ENCODE data around the gene RASAL3. TPM values are rescaled to one million over a fixed set of nuclear protein-coding genes. Genes with fewer than 3 reads are reported as not detected.

The RASAL3 gene
- polyA plus RNA-seq, 1 donor from 2014 or later, result 27.0 TPM

DNA sequence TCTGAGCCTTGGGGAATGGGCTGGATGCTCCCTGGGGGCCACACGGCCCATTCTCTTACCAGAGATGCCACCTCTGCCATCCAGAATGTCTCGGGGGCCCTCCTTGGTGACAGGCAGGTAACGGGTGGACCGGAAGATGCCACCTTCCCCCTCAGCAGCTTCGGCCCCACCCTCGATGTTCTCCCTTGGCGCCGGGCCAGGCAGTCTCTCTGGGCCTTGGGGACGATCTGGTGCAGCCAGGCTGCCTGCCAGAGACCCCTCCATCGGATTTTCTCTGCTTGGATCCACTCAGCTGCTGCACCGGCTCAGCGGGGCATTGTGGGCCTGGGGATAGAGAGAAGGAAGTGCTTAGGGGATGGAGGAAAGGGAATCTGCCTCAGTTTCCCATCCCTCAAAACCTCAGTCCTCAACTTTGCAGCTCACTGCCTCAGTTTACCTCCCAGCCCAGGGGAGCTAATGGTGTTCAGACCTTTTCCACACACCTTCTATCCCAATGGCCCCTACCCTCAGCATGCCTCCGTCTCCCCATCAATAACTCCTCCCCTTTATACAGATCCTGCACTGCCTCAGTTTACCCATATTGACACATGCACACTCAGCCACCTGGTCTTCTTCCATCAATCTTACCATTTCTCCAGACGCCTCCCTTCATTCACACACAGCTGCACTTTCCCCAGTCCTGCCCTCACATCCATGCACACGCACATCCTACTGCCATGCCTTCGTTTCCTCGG lies 16.1 kb downstream of the RASAL3 start:
- Mint-ChIP-seq H3K27me3 (no peaks in the 10 kb centered on the region), H3K9me3 (peaks cover 0 to 2% (median 0%) of the 10 kb centered on the region in 3 donors), H3K4me1 (peaks cover 0 to 6% (median 3%) of the 10 kb centered on the region in 3 donors), H3K4me3 (peak overlapping the region; percentile 75 to 91 (median 84)), H3K27ac (peak overlapping the region; percentile 4 to 82 (median 58)), H3K36me3 (peaks cover 2% of the 10 kb centered on the region)

DNA sequence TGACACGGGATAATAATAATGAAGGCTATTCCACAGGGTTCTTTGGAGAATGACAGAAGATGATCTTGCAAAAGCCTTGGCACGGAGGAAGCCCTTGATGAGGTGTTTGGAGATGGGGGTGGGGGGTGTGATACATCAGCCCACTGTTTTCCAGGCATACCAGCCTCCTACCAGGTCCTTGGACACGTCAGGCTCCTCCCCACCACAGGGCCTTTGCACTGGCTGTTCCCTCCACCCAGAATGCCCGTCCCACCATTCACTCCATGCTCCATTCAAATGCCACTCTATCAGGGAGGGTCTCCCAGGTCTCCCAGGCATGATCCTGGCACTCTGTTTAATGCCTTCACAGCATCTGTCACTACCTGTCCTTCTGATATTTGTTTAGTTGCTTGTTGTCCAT lies 17.3 kb downstream of the RASAL3 start:
- Mint-ChIP-seq H3K27ac (peak overlapping the region in 1 of 3 donors; percentile 40), H3K4me3 (peak overlapping the region in 2 of 4 donors; percentile 24 to 76), H3K9me3 (peaks cover 0 to 2% (median 0%) of the 10 kb centered on the region in 3 donors), H3K36me3 (peaks cover 1% of the 10 kb centered on the region), H3K4me1 (peaks cover 0 to 6% (median 3%) of the 10 kb centered on the region in 3 donors), H3K27me3 (no peaks in the 10 kb centered on the region)

DNA sequence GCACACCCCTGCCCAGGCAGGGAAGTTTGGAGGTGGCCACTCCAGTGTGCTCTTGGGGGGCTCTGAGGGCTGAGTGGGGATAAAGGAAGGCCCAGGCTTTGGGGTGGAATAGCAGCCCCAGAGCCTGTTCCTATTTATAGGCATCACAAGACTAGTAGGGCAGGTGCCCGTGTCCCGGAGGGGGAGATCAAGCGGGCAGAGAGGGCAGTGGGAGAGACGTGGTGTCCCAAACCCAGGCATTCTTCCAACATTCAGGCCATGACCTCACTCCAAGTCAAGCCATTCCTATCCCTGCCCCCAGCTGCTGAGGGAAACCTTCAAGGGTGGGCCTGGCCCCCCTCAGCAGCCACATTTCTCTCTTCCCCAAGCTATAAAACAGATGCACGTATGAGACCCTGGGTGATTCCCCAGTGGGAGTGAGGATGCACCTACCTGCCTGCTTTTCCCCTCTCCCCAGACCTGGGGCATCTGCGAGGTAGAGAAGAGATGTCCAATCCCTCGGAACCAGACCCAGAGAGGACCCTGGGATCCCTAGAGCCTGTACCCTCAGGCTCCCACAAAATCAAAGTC lies 18.5 kb downstream of the RASAL3 start:
- H3K36me3 Mint-ChIP-seq, result no peaks in the 10 kb centered on the region
- no peaks in the 10 kb centered on the region for H3K27me3 Mint-ChIP-seq
- peak overlapping the region in 1 of 4 donors; percentile 76 for H3K4me3 Mint-ChIP-seq
- peaks cover 0 to 6% (median 3%) of the 10 kb centered on the region in 3 donors for H3K4me1 Mint-ChIP-seq
- peaks cover 0 to 2% (median 0%) of the 10 kb centered on the region in 3 donors for H3K9me3 Mint-ChIP-seq
- peak overlapping the region in 1 of 3 donors; percentile 40 for H3K27ac Mint-ChIP-seq

DNA sequence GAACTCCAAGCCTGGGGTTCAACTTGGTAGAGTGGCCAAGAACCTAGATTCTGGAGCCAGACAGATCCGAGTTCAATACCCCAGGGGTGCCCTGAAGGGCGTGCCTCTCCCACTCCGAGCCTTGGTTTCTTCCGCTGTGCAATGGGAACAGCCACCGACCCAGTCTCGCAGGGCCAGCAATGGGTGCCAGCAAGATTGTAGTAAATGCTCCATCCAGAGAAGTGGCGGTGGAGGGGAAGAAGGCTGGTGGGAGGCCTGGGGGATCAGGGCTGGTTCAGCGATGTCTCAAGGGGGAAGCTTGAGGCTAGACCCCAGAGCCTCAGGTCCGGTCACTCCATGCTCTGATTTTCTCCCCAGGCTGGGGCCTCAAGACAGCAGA lies 19.1 kb downstream of the RASAL3 start:
- Mint-ChIP-seq H3K27ac (peak overlapping the region in 1 of 3 donors; percentile 42), H3K27me3 (no peaks in the 10 kb centered on the region), H3K36me3 (no peaks in the 10 kb centered on the region), H3K4me3 (no peak overlapping the region), H3K9me3 (peaks cover 0 to under 1% (median 0%) of the 10 kb centered on the region in 3 donors), H3K4me1 (peaks cover 0 to 4% (median 3%) of the 10 kb centered on the region in 3 donors)

DNA sequence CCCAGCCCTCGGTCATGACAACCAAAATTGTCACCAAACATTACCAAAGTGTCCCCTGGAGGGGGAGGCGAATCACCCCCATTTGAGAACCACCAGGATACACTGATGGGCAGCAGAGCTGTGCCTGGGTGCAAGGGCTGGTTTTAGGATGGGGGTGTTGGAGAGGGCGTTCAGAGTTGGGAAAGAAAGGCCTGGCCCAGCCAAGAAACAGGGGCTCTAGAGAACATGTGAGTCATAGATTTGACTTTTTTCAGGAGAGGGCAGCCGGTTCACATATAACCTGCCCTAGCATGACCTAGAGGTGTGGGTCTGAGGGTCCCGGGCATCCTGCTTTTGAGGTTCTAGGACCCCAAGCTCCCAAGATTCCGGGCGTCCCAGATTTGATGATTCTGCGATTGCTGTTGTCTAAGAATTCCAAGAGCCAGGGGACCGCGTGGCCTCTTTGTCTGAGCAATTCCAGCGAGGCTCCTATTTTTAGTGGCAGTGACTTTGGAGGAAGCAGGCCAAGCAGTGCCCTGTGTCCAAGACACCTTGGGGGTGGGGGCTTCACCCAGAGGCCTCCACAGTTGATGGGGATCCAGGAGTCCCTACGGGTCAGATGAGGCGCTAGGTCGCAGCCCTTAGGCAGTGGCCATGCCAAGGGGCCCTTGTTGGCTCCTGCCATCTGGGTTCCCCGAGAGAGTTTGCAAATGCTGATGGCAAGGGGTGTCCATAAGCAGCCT lies 19.7 kb downstream of the RASAL3 start:
- Mint-ChIP-seq H3K4me1 (peaks cover 0 to 3% (median 3%) of the 10 kb centered on the region in 3 donors), H3K9me3 (no peaks in the 10 kb centered on the region), H3K36me3 (no peaks in the 10 kb centered on the region), H3K4me3 (peak overlapping the region in 1 of 4 donors; percentile 17), H3K27ac (peak overlapping the region in 1 of 3 donors; percentile 42), H3K27me3 (no peaks in the 10 kb centered on the region)

DNA sequence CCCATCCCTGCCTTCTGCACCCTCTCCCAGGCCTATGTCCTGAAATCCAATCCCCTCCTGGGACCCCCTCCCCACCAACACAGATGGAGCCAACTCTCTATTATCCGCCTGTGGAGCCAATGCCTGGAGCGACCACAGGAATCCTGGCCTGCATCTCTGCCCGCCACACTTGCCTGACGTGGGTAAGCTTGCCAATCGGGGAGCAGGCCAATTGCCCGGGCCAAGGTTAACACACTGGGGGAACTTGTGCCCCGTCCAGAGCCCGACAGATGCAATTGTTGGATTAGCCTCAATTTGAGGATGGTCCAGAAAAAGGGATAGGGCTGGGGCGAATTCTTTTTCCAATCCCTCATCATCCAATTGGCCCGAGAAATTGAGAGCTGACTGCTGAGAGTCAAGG lies 20.5 kb downstream of the RASAL3 start:
- H3K36me3 Mint-ChIP-seq, result no peaks in the 10 kb centered on the region
- H3K9me3 Mint-ChIP-seq, result no peaks in the 10 kb centered on the region
- H3K27me3 Mint-ChIP-seq, result no peaks in the 10 kb centered on the region
- H3K4me1 Mint-ChIP-seq, result peaks cover 0 to 3% (median 3%) of the 10 kb centered on the region in 3 donors
- peak overlapping the region in 1 of 3 donors; percentile 74 for H3K27ac Mint-ChIP-seq
- H3K4me3 Mint-ChIP-seq, result peak overlapping the region in 1 of 4 donors; percentile 22

DNA sequence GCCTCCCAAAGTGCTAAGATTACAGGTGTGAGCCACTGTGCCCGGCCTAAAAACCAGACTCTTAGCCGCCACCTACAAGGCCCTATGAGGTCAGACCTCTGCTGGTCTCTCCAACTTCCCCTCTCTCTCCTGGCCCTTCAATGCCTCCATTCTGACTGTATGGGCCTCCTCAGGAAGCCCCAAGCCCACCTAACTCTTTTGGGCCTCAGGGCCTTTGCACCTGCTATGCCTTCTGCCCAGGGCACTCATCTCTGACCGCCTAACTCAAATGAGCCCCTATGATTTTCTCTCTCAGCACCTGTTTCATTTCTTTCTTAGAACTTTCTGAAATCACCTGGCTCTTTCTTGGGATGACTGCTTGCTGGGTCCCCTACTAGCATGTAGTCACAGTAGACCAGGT lies 21.0 kb downstream of the RASAL3 start:
- H3K4me3 Mint-ChIP-seq, result peak overlapping the region in 1 of 4 donors; percentile 22
- H3K9me3 Mint-ChIP-seq, result no peaks in the 10 kb centered on the region
- no peaks in the 10 kb centered on the region for H3K36me3 Mint-ChIP-seq
- peaks cover 0 to 3% (median under 1%) of the 10 kb centered on the region in 3 donors for H3K4me1 Mint-ChIP-seq
- peak overlapping the region in 1 of 3 donors; percentile 74 for H3K27ac Mint-ChIP-seq
- H3K27me3 Mint-ChIP-seq, result no peaks in the 10 kb centered on the region

DNA sequence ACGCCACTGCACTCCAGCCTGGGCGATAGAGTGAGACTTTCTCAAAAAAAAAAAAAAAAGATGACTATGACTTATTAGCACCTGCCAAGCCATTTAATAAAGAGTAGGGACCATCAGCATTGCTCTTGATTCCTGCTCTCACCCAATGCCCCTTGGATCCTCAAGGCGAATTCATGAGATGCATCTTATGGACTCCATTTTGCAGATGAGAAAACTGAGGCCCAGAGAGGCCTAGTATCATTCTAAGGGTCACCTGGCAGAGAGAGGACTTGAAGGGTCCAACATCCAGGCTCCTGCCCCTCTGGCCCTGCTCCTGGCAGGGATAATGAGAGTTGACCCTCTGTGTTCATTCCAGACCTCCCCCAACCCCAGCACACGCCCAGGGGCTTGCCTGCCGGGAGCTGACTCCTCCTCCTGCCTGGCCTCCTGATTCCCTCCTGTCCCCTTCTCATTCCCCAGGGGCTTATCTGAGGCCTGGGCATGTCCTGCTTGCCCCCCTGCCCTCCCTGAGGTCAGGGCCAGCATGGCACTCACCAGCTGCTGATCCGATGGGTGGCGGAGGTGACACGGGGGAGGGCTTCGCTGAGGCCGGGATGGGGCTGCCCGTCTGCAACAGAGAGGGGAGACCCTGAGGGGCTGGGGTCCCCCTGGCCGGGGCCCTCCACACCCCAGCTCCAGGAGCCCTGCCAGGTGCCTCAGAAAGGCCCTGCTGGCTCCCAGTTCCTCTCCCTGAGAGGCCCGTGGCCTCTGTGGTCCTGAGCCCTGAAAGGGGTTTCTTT lies 22.0 kb downstream of the RASAL3 start:
- Mint-ChIP-seq H3K9me3 (no peaks in the 10 kb centered on the region), H3K27ac (no peak overlapping the region), H3K4me1 (peaks cover 0 to 3% (median 0%) of the 10 kb centered on the region in 3 donors), H3K36me3 (no peaks in the 10 kb centered on the region), H3K27me3 (no peaks in the 10 kb centered on the region), H3K4me3 (no peak overlapping the region)

DNA sequence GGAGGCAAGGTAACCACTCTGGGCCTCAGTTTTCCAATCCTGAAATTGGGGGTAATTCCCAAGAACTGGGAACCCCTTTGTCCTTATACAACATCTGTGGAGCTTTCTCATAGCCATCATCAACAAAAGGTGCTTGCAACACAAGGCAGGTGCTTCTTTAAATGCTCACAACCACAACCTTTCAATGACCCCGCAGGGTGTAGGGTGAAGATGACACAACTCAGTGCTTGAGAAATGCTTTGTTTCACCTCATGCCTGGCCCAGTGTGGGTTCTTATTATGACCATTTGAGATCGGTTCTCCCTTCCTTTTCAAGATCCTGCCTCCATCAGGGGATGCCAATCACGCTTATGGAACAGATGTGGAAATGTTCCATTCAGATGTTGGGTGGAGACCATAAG lies 23.0 kb downstream of the RASAL3 start:
- Mint-ChIP-seq H3K4me1 (no peaks in the 10 kb centered on the region), H3K27ac (no peak overlapping the region), H3K9me3 (no peaks in the 10 kb centered on the region), H3K27me3 (no peaks in the 10 kb centered on the region), H3K36me3 (no peaks in the 10 kb centered on the region), H3K4me3 (peak overlapping the region in 1 of 4 donors; percentile 11)

DNA sequence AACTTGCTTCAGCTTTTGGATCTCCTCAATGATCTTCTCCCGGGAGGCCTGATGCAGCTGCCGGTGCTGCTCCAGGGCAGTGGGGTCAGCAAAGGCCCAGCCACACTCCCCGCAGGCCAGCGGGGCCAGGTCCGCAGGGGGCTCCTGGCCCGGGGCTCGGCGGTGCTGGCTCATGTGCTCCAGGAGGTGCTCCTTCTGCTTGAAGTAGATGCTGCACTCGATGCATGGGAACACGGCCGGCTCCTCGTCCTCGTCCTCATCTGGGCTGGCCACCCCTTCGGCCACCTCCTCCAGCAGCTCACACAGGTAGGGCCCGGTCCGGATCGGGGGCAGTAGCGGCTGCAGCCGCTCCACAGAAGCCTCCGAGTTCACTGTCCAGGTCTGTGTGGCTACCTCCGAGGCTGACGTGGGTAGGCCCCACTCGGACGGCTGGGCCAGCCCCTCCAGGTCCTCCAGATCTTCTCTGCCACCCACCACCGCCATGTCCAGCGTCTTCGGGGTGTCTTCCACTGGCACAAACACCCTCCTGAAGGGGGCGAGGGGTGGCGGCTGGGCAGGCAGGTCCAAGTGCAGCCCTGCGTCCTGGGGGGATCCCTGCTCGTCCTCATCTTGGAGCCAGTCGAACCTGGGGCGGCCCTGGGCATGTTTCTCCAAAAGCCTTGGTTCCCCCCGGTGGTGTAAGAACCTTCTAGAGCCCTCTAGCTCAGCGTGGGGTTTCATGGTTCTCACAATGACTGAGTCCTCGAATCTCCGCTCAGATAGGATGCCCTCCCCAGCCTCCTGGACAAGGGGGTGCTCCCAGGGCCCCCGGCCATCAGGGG lies 24.3 kb downstream of the RASAL3 start:
- Mint-ChIP-seq H3K4me3 (no peak overlapping the region), H3K27ac (no peak overlapping the region), H3K9me3 (no peaks in the 10 kb centered on the region), H3K4me1 (no peaks in the 10 kb centered on the region), H3K27me3 (no peaks in the 10 kb centered on the region), H3K36me3 (no peaks in the 10 kb centered on the region)

DNA sequence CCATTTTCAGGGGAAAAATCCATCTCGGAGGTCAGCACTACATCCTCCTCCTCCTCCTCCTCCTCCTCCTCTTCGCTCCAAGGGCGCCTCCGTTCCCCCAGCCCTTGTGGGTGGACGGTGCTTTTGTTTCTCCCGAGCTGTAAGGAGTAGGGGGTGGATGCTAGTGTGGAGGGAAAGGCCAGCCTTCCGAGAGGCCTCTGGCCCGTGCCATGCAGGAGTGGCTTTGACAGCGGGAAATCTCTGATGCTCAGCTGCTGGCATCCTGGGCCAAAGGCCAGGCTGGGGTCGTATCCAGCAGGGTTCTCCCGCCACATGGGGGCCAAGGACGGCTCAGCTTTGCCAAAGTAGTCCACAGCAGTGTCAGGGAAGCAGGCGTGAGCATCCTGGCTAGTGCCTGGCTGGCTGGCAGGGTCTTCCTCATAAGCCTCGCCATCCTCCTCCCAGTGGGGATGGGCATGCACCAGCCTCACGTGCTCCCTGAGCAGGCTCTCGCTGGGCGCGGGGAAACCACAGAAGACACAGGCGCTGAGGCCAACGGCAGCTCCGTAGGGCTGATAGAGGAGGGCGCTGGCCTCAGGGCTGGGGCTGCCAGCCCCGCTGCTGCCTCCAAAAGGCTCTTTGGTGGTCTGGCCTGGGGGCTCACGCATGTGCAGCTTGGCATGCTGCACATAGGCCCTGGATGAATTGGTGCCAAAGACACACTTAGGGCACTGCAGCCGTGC lies 25.1 kb downstream of the RASAL3 start:
- no peaks in the 10 kb centered on the region for H3K27me3 Mint-ChIP-seq
- no peak overlapping the region for H3K4me3 Mint-ChIP-seq
- H3K36me3 Mint-ChIP-seq, result no peaks in the 10 kb centered on the region
- no peaks in the 10 kb centered on the region for H3K4me1 Mint-ChIP-seq
- no peaks in the 10 kb centered on the region for H3K9me3 Mint-ChIP-seq
- H3K27ac Mint-ChIP-seq, result no peak overlapping the region

DNA sequence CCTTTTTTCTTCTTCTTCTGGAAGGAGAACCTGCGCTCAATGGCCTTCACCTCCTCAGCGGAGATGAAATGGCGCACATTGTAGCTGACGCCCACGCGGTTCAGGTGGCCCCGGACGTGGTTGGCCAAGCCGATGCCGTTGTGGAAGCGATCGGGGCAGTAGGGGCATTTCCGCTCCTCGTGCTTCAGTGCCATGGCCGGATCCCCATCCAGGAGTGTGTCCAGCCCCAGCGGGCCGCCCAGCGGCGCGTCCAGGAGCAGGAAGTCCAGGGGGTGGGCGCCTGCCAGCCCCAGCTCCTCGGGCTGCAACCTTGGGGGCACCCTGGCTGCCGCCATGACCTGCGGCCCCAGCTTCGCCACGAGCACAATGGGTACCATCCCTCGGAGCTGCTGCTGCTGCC lies 25.8 kb downstream of the RASAL3 start:
- Mint-ChIP-seq H3K4me1 (no peaks in the 10 kb centered on the region), H3K27me3 (no peaks in the 10 kb centered on the region), H3K27ac (no peak overlapping the region), H3K9me3 (no peaks in the 10 kb centered on the region), H3K36me3 (no peaks in the 10 kb centered on the region), H3K4me3 (no peak overlapping the region)

DNA sequence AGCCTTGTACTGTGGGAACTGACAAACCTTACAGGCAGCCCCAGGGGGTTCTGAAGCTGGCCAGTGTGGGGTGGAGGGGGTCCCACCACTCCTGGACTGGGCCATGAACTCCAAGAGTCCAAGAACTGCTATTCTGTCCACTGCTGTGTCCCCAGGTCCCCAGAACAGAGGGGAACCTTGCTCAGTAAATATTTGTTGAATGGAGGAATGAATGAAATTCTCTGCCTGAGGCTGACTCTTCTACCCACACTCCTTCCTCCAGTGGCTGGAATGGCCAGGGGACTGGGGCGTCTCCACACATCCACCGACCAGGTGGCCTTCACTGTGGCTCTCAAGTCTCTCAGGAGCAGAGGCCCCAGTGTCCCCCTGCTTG lies 26.2 kb downstream of the RASAL3 start:
- H3K4me1 Mint-ChIP-seq, result peaks cover under 1 to 4% (median 4%) of the 10 kb centered on the region in 3 donors
- H3K36me3 Mint-ChIP-seq, result peaks cover under 1% of the 10 kb centered on the region
- H3K4me3 Mint-ChIP-seq, result no peak overlapping the region
- no peak overlapping the region for H3K27ac Mint-ChIP-seq
- H3K9me3 Mint-ChIP-seq, result no peaks in the 10 kb centered on the region
- H3K27me3 Mint-ChIP-seq, result no peaks in the 10 kb centered on the region
